GM21528 (cell line): ENCODE results near the gene OGFOD2.

Source experiments
- ATAC-seq: cut with Tn5 transposase; IDR thresholded peaks from one replicate; pipeline ENCODE4 v1.9.1; 2021; ENCODE audit warnings: mild to moderate bottlenecking, moderate library complexity; ENCODE audit not compliant: unreplicated experiment, low FRiP score

The OGFOD2 gene

GRCh38 chr12:123024819-123025391, 49.9 kb downstream of the OGFOD2 start:
- no peak for ATAC-seq

GRCh38 chr12:123026094-123026853, 51.2 kb downstream of the OGFOD2 start:
- ATAC-seq, result no peak

DNA sequence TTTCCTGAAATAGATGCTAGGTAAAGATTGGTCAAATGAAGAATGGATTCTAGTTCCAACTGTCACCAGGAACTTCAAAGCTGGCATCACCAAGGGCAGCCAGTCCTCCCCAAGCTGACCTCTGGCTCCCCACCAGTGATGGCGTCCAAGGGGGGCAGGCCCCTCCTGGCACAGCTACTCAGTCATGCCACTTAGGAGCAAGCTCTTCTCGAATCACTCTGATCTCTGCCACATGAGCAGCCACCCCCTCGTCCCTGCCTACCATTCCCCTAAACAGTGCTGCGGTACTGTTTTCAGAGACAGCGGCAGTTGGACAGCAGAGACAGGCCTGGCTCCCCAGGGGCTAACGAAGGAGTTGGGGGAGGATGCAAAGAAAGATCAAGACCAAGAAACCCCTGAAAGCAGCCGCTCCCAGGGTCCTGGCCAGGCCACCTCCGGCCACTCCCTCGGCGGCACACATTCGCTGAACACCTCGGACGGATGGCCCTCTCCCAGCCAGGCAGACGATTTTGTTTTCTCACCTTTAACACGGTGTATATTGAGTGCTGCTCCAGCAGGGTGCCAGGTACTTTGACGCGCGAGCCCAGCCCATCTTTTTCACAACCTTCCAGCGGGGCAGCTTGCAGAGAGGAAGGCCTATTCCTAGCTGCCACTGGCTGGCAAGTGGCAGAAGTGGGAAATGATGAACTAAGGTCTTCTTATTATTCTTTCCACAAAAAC, 52.8 kb downstream of the OGFOD2 start:
- no peak for ATAC-seq

DNA sequence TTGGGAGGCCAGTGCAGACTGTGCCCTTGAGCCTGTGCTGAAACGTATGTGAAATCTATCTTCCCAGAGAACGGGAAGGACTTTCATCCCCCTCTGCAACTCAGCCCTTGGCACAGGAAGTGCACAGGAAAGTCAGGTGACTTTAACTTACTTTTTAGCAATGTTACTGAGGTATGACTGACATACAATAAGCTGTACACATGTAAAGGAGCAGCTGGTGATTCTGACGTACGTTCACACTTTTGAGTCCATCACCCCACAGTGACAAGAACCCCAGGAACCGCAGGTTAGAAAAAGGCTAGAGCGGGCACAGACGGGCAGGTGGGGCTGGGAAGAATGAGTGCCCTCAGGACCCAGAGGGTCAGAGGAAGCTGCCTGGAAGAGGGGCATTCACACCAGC, 53.4 kb downstream of the OGFOD2 start:
- no peak for ATAC-seq

DNA sequence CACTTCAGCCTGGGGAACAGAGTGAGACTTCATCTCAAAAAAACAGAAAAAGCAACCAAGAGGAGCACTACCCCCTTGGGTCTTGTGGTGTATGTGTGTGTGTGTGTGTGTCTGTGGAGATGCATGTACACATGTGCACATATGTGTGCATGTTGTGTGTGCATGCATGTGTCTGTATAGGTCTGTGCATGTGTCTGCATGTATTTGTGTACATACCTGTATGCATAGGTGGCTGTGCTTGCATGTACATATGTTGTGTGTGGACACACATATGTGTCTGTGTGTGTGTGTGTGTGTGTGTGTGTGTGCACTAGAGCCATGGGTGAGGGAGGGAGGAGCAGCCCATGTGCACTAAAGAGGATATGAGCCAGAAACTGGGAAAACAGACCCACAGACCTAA, 54.5 kb downstream of the OGFOD2 start:
- ATAC-seq, result no peak
